ENCODE measurements around the gene ZNF763. TPM values are rescaled to one million over a fixed set of nuclear protein-coding genes. Genes with fewer than 3 reads are reported as not detected.

The ZNF763 gene
- total RNA-seq, 4 donors from 2014 or later = 1.9 to 8.0 (median 3.6) TPM

DNA sequence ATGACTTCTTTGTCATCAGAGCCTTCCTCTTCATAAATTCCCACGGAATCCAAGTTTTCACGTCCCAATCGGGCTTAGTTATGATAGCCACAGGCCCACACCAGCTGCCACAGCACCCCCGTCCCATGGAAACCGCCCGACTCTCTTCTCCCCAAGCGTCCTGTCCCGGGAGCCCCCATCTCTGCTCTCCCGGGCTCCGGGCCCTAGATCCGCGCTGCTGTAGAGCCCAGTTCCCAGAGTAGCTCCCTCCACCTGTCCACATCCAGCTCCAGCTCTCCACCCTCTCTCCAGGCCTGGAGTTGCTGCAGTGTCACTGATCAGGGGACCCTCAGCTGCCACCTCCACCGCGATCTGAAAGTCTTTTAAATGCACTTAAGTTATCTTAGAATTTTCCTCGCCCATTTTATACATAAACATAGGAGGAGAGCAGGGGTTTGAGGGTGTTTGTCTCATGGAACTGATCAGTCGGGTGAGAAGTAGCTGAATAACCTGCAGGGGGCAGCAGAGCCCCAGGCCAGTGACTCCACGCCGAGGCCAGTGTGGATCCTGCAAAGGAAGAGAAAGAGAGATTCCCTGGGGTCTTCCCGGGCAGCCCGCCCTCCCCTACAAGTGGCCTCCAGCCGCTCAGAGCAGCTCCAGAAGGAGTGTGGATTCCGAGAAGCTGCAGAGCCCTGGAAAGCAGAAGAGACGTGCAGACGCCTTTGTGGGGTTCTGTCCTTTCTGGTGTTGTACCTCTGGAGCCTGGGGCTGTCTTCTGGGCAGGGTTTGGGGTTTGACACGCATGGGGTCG lies 1.1 kb upstream of the ZNF763 start:
- DNase-seq (ENCODE audit: low spot score) = peak; percentile 64
- TF ChIP-seq, protein P1, sequence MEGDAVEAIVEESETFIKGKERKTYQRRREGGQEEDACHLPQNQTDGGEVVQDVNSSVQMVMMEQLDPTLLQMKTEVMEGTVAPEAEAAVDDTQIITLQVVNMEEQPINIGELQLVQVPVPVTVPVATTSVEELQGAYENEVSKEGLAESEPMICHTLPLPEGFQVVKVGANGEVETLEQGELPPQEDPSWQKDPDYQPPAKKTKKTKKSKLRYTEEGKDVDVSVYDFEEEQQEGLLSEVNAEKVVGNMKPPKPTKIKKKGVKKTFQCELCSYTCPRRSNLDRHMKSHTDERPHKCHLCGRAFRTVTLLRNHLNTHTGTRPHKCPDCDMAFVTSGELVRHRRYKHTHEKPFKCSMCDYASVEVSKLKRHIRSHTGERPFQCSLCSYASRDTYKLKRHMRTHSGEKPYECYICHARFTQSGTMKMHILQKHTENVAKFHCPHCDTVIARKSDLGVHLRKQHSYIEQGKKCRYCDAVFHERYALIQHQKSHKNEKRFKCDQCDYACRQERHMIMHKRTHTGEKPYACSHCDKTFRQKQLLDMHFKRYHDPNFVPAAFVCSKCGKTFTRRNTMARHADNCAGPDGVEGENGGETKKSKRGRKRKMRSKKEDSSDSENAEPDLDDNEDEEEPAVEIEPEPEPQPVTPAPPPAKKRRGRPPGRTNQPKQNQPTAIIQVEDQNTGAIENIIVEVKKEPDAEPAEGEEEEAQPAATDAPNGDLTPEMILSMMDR (IDR thresholded peaks at IDR 0.05) = peak in 1 of 3 donors; percentile 83
- ATAC-seq (ENCODE audit: low FRiP score) = peak; percentile 62

DNA sequence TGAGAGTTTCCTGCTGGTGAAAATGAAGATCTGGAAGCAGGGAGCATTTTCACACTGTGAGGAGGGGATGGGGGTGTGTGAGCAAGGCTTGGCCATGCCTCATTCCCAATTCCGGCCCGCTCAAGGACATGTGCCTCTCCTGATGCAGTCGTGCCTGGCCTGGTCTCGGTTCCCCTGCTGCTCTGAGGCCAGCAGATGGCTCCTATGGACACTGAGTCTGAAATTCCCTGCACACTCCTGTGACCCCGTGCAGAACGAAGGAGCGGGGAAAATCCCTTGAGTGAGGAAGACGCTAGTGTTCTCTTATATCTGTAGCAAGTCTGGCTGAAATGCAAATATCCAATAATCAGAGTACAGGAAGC lies 363 bp upstream of the ZNF763 start:
- ATAC-seq (ENCODE audit: low FRiP score) = peak; percentile 57
- TF ChIP-seq, protein P1 (IDR thresholded peaks at IDR 0.05) = no peak
- no peak for DNase-seq (ENCODE audit: low spot score)

DNA sequence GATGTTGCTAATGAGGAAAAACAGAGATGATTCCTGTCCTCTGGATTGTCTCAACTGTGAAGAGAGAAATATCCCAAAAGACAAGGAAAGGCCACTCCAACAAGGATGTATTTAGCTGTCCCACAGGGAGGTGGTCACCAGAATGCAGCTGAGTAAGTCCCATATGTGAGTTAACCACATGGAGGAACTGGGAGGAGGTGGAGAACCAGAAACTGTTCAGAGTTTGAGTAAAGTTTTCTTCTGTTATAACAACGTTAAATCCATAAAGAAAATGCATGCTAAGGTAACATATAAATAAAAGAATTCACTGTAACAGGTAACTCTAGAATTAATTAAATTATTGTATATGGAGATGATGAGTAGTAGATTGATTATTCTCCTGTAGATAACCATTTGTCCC lies 5.3 kb downstream of the ZNF763 start:
- DNase-seq (ENCODE audit: low spot score) = no peak
- ATAC-seq (ENCODE audit: low FRiP score) = no peak
- TF ChIP-seq, protein P1 (IDR thresholded peaks at IDR 0.05) = no peak

DNA sequence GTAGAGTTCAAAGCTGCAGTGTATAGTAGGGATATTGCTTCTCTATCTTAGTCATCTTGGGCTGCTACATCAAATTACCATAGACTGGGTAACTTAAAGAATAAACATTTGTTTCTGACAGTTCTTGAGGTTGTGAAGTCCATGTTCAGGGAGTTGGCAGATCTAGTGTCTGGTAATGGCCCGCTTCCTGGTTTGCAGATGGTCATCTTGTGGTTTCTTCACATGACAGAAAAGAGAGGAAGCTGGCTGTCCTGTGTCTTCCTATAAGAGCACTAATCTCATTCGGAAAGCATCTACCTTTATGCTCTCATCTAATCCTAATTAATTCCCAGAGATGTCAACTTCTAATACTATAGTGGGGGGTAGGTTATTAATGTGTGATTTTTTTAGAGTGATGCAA lies 6.2 kb downstream of the ZNF763 start:
- TF ChIP-seq, protein P1 (IDR thresholded peaks at IDR 0.05) = no peak
- ATAC-seq (ENCODE audit: low FRiP score) (no peak), DNase-seq (ENCODE audit: low spot score) (no peak)

DNA sequence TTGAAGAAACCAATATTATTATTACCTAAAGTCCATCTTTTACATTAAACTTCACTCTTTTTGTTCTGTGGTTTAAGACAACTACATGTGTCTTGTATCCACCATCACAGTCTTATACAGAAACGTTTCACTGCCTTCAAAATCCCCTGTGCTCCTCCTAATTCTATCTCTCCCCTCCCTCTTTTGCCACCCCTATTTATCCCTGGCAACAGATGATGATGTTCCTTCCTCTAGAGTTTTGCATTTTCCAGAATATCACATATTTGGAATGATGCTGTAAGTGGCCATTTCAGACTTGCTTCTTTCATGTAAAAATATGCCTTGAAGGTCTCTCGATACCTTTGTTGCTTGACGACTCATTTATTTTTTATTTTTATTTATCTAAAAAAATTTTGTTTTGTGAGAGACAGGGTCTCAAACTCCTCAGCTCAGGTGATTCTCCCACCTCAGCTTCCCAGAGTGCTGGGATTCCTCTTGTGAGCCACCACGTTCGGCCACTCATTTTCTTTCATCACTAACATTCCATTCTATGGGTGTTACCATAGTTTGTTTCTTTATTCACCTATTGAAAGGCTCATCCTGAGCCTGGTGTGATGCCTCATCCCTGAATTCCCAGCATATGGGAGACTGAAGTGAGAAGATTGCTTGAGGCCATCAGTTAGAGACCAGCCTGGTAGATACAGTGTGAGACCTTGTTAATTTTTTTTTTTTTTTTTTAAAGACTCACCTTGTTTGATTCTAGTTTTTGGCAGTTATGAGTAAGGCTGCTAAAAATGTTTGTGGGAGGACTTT lies 8.4 kb downstream of the ZNF763 start:
- no peak for DNase-seq (ENCODE audit: low spot score)
- ATAC-seq (ENCODE audit: low FRiP score) = no peak
- TF ChIP-seq, protein P1 (IDR thresholded peaks at IDR 0.05) = no peak

DNA sequence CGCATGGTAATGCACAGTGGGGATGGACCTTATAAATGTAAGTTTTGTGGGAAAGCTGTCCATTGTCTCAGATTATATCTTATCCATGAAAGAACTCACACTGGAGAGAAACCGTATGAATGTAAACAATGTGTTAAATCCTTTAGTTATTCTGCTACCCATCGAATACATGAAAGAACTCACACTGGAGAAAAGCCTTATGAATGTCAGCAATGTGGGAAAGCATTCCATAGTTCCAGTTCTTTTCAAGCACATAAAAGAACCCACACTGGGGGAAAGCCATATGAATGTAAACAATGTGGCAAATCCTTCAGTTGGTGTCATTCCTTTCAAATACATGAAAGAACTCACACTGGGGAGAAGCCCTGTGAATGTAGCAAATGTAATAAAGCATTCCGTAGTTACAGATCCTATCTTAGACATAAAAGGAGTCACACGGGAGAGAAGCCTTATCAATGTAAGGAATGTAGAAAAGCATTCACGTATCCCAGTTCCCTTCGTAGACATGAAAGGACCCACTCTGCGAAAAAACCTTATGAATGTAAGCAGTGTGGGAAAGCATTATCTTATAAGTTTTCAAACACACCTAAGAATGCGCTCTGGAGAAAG lies 13.8 kb downstream of the ZNF763 start:
- ATAC-seq (ENCODE audit: low FRiP score) (no peak), DNase-seq (ENCODE audit: low spot score) (no peak)
- TF ChIP-seq, protein P1 (IDR thresholded peaks at IDR 0.05) = no peak

All from omental fat pad (tissue), 4 donors.